A673 (cell line): ENCODE data around the gene ZNF506. TPM values are rescaled to one million over a fixed set of nuclear protein-coding genes. Genes with fewer than 3 reads are reported as not detected.
"Not testable (repeated sequence)": the region's sequence is repeated elsewhere in the genome, so short reads cannot be mapped to it uniquely, and the experiment has no call there.

ENCODE experiments used
- BruUV-seq: library from RNA; stranded (reverse); fragments of 400-500 nt; replicated peaks from 2 replicates; lab custom pipeline; 2021; lab: Mats Ljungman, UMichigan
- CTCF ChIA-PET: fragments of 300-600 bp; sonication (Branson Sonifier 250); formaldehyde crosslinking; loops from one replicate; lab custom pipeline; 2022; ENCODE audit warnings: antibody characterized with exemption; lab: Charles Lee
- POLR2A ChIA-PET: fragments of 300-600 bp; sonication (Branson Sonifier 250); formaldehyde crosslinking; loops from one replicate; lab custom pipeline; 2022; ENCODE audit warnings: antibody characterized with exemption; ENCODE audit not compliant: low non-redundant PET; lab: Charles Lee
- DNase-seq: peaks from one replicate; pipeline ENCODE4 v3.0.0-alpha.2; 2015; ENCODE audit warnings: low spot score
- H3K27ac ChIP-seq: fragments of 200-600 bp; sonication (generic); 2 replicates; pipeline ENCODE4 v1.5.1; 2016; ENCODE audit warnings: mixed run types, low read depth, mild to moderate bottlenecking, mixed read lengths, antibody characterized with exemption, low read length; ENCODE audit not compliant: poor library complexity, severe bottlenecking
- H3K27me3 ChIP-seq: fragments of 200-600 bp; sonication (generic); replicated peaks from 2 replicates; pipeline ENCODE4 v1.6.1; 2017; ENCODE audit warnings: mixed run types, low read depth, mild to moderate bottlenecking, mixed read lengths, antibody characterized with exemption, low read length; ENCODE audit not compliant: insufficient read depth, poor library complexity
- H3K36me3 ChIP-seq: fragments of 200-600 bp; sonication (generic); 2 replicates; pipeline ENCODE4 v1.6.1; 2016; ENCODE audit warnings: mixed run types, mild to moderate bottlenecking, mixed read lengths, antibody characterized with exemption, low read length; ENCODE audit not compliant: insufficient read depth, poor library complexity, severe bottlenecking
- H3K4me1 ChIP-seq: fragments of 200-600 bp; sonication (generic); 2 replicates; pipeline ENCODE4 v1.6.1; 2017; ENCODE audit warnings: mixed run types, mild to moderate bottlenecking, mixed read lengths, antibody characterized with exemption, low read length; ENCODE audit not compliant: insufficient read depth, poor library complexity, severe bottlenecking
- H3K4me3 ChIP-seq: fragments of 200-600 bp; sonication (generic); 2 replicates; pipeline ENCODE4 v1.5.1; 2016; ENCODE audit warnings: low read depth, mixed run types, mild to moderate bottlenecking, mixed read lengths, low read length; ENCODE audit not compliant: poor library complexity, severe bottlenecking
- H3K9me3 ChIP-seq: fragments of 200-600 bp; sonication (generic); 2 replicates; pipeline ENCODE4 v1.6.1; 2016; ENCODE audit warnings: mixed run types, low read depth, mild to moderate bottlenecking, mixed read lengths, antibody characterized with exemption, low read length; ENCODE audit not compliant: poor library complexity, severe bottlenecking
- CTCF ChIP-seq: fragments of 300-800, 200-600 bp; sonication (generic); conservative IDR thresholded peaks from 2 replicates; pipeline ENCODE4 v1.5.1; 2017; ENCODE audit warnings: low read depth, mild to moderate bottlenecking, antibody characterized with exemption, low read length, moderate library complexity, mixed read lengths
- EZH2 ChIP-seq: fragments of 200-600 bp; sonication (generic); IDR thresholded peaks from 2 replicates; pipeline ENCODE4 v1.6.1; 2017; ENCODE audit warnings: borderline replicate concordance, low read depth, mild to moderate bottlenecking, mixed read lengths, antibody characterized with exemption, low read length; ENCODE audit not compliant: poor library complexity, severe bottlenecking
- intact Hi-C: fragments of 100-400 bp; cut with micrococcal nuclease; formaldehyde crosslinking; loops from one replicate; pipeline ENCODE4 v1.10.0; 2022; ENCODE audit not compliant: unreplicated experiment
- total RNA-seq: library from RNA; stranded (reverse); gene quantifications from 2 replicates; pipeline ENCODE4 v1.2.3, GENCODE V29; 2021

ZNF506 gene
- total RNA-seq, 1 experiment from 2014 or later: 14.7 TPM

- DNase-seq: no peak
- no TSS peak for BruUV-seq
- ChIA-PET CTCF (interaction anchor here (0.7 kb wide), 1 partner anchor 215 kb away, joined by 3 read pairs; no protein-coding TSS in a partner anchor), POLR2A (no interaction called here)
- intact Hi-C loops: no loop called here
- H3K27me3 ChIP-seq: no peaks in the 10 kb centered on the region
- no peaks in the 10 kb centered on the region for H3K36me3 ChIP-seq
- no peaks in the 10 kb centered on the region for H3K9me3 ChIP-seq
- no peaks in the 10 kb centered on the region for H3K4me1 ChIP-seq
- H3K27ac ChIP-seq: no peak overlapping the region
- H3K4me3 ChIP-seq: no peak overlapping the region
- TF ChIP-seq EZH2: no peak
- no peak for TF ChIP-seq CTCF
These were observed 75.9 kb downstream of the ZNF506 start for GRCh38 chr19:19745496-19746285.

GRCh38 chr19:19744641-19745040 lies 76.9 kb downstream of the ZNF506 start:
- no TSS peak for BruUV-seq
- CTCF ChIA-PET: no interaction called here
- TF ChIP-seq CTCF (no peak), EZH2 (no peak)
- H3K27me3 ChIP-seq: no peaks in the 10 kb centered on the region
- H3K27ac ChIP-seq: no peak overlapping the region
- POLR2A ChIA-PET: no interaction called here
- intact Hi-C loops: no loop called here
- H3K36me3 ChIP-seq: no peaks in the 10 kb centered on the region
- DNase-seq: no peak
- no peaks in the 10 kb centered on the region for H3K9me3 ChIP-seq
- no peak overlapping the region for H3K4me3 ChIP-seq
- no peaks in the 10 kb centered on the region for H3K4me1 ChIP-seq

- CTCF ChIA-PET, H3K4me3 ChIP-seq, H3K9me3 ChIP-seq, POLR2A ChIA-PET, H3K27me3 ChIP-seq, DNase-seq, intact Hi-C loops, H3K27ac ChIP-seq, BruUV-seq, H3K4me1 ChIP-seq, H3K36me3 ChIP-seq: not testable (repeated sequence)
These were observed 77.6 kb downstream of the ZNF506 start for GRCh38 chr19:19743921-19744320.

- Histone ChIP-seq H3K9me3 (no peaks in the 10 kb centered on the region), H3K27me3 (no peaks in the 10 kb centered on the region), H3K4me1 (no peaks in the 10 kb centered on the region), H3K36me3 (no peaks in the 10 kb centered on the region), H3K27ac (no peak overlapping the region), H3K4me3 (no peak overlapping the region)
- no peak for DNase-seq
- no TSS peak for BruUV-seq
- intact Hi-C loops: no loop called here
- ChIA-PET POLR2A (no interaction called here), CTCF (no interaction called here)
- TF ChIP-seq EZH2 (no peak), CTCF (no peak)
These were observed 78.4 kb downstream of the ZNF506 start for GRCh38 chr19:19743176-19743575.
